Measurements from ENCODE around the gene GPR26.

The GPR26 gene

DNA sequence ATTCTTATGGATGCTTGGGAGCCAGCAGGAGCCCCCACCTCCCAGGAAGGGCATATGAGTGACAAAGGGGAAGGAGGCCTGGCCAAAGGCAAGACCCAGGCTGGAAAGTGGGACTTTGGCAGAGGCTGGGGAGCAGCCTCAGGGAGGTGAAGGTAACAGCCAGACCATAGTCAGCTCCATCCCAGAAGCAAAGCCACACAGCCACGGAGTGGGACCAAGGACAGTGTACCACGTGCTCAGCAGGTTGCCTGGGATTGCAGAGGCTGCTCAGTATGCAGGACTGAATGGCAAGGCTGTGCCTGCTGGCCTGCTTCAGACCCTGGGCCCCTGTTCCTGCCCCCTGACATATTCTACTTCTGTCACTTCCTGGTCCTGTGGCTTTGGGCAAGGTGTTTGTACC is 17.6 kb upstream of the GPR26 start:
- DNase-seq: no peak

DNA sequence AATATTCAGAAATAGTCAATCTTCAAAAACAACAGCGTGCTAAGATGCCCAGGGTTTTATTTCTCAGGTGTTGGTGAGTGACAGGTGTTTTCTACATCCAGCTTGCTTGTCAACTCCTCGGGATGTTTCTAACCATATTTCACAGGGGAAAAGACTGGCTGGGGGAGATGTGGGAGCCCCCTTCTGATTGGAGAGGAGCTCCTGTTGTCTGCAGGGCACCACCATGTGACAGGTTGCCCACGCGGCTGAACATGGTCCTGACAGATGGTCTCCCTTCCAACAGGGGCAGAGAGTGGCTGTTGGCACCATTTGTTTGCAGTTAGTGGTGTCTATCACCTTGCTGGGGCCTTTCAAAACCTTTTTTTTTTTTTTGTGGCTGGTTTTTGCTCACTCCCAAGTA is 16.5 kb upstream of the GPR26 start:
- DNase-seq: no peak

DNA sequence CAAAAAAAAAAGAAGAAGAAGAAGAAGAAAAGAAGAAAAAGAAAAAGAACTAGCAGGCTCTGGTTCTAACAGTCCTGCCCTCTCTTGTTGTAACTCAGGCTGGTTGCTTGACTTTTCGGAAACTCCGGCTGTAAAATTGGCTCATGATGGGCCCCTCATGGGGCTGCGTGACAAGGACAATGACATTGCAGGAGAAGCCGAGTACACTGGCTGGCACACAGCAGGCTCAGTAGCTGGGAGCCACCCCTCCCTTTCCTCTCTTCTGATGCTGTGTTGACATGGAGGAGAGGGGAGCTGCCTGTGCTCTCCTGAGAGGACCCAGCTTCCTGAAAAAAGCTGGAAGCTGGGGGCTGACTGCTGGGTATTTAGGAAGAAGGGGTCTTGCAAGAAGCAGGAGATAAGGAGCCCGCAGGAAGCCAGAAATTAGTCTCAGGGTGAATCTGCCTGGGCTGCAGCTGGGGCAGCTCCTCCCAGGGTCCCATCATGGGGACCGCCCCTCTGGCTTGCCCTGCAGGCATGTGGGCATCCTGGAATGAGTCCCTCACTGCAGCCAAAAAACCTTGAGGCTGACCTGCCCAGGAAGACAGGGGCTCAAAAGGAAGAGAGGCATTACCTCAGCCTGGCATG is 14.6 kb upstream of the GPR26 start:
- no peak for DNase-seq

DNA sequence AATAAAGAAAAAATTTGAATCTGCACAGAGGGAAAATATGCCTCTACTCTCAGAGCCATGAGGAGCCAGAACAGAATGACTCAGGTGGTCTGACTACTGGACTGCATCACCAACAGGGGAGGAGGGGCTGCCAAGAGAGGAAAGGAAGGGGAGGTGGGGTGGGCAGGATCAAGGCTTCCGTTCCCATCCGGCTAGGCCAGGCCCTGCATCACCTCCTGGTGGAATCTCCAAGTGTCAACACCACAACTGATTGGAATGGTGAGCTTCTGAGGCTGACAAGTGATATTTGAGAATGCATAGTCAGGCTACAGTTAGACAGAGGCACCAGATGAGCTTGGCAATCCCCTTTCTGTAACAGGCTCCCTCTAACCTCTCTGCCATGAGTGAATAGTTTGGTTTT is 10.4 kb upstream of the GPR26 start:
- DNase-seq: no peak

DNA sequence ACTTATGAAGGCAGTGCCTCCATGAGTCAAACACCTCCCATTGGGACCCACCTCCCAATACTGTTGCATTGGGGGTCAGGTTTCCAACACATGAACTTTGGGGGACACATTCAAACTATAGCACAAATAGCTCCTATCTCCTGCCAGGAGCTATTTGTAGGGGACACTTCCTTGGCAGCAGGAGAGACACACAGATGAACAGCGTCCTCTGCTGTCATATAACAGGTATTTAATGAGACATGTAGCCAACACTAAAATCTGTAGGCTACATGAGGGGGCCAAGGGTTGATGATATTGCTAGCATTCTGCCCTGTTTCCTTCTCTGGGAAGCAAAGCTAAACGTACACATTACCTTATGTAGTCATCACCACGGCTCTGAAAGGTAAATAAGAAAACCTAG is 2.6 kb upstream of the GPR26 start:
- DNase-seq: no peak

DNA sequence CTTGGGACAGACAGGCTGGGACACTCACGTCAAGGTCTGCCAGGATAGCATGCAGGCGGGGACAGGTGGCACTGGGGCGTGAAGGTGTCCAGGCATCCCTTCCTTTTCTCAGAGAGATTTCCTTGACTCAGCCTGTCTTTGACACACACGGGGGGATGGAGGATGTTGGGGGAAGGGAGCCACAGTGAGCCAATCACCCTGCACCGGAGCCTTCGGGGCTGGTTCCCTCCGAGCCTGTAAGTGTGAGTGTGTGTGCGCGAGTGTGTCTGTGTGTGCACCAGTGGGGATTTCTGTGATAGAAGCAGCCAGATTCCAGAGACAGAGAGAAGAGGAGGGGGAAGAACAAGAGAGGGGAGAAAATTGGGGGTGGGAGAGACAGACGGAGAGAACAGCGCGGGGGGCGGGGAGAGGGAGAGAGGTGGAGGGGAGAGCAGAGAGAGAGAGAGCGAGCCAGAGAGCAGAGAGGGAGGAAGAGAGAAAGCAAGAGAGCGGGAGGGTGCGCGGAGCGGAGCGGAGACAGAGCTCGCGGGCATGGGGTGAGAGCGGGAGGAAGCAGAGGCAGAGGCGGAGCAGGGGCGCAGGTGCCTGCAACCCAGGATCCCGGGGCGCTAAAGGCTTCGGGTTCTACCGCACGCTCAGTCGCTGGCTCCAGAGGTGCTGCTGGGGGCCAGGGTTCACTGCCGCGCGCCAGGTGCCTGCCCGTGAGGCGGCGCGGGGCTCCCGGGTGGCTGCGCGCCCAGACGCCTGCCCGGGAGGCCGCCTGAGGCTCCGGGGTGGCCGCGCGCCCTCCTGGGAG is 466 bp upstream of the GPR26 start:
- DNase-seq: no peak

DNA sequence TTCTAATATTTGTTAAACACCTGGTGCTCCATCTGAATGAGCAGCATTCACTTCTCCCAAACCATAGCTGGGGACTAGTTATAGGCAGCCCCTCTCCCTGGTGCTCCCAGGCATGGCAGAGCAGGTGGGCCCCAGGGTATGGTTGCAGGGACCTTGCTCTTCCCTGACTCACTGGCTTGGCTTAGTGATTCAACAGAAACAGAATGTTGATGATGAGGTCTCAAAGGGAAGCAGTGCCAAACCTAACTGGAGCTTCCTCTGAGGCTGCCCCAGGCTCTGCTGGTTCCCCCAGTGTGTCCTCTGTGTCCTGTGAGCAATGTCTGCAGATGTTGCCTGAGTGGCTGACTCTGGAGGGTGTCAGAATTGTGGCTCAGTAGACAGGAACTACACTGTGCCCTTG is 3.7 kb downstream of the GPR26 start:
- DNase-seq: no peak

DNA sequence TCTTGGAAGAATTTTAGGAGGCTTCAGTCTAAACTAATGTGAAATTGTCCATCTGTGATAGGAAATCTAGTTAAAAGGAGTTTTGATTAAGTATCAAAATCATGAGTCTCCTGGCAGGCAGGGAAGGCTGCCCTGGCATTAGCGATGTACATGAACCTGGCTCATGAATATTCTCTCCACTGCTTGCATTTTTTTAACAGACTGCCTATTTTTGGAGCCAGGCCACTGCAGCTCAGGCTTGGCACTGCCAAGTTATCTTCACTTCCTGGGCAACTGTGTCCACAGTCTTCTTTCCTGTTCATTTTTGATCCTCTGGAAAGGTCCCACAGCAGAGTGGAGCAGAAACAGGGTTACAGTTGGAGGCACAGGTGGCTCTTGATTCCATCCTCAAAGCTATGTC is 7.0 kb downstream of the GPR26 start:
- no peak for DNase-seq

DNA sequence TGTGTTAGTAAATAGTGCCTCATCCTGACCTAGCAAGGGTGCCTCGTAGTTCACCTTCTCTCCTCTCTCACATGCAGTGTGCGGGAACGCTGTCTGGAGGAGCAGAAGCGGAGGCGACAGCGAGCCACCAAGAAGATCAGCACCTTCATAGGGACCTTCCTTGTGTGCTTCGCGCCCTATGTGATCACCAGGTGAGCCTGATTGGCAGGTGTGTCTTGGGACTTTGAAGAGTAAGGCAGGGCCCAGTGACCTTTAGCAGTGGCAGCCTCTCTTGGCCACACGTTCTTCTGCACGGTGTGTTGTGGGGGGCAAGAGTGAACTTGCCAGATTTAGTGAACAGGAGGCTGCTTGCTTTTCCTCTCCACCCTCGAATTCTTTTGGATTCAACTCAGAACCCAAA is 8.6 kb downstream of the GPR26 start:
- DNase-seq: no peak

DNA sequence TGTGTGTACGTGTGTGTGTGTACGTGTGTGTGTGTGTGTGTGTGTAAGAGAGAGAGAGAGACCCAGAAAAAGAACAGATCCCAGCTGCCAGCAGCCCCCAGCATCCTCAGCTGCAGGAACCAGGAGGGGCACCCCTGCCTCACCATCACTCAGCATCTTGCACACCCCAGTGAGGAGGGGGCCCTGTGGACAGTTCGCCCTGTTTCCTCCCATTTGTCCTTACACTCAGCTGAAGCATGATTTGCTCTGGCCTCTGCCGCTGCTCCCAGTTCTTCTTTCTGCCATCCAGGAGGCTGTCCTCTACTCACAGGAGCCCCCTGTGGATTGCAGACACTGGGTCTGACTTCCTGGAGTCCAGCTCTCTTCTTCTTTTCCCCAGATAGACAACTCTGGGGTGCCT is 9.7 kb downstream of the GPR26 start:
- no peak for DNase-seq

DNA sequence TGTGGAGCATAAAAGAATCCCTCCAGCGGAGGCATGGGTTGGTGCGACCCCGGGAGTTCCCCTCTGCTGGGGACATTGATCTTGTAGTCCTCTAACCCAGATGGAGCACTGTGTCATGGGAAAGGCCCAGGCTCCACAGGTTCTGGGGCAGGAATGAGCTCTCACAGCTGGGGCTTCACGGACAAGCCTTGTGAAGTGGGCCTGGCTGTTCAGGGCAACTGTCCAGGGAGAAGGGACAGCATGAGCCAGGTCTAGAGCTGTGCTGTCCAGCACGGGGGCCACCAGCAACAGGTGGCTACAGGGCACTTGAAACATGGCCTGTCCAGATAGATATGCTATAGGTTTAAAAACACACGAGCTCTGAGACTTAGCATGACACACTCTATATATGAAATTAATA is 11.4 kb downstream of the GPR26 start:
- no peak for DNase-seq

DNA sequence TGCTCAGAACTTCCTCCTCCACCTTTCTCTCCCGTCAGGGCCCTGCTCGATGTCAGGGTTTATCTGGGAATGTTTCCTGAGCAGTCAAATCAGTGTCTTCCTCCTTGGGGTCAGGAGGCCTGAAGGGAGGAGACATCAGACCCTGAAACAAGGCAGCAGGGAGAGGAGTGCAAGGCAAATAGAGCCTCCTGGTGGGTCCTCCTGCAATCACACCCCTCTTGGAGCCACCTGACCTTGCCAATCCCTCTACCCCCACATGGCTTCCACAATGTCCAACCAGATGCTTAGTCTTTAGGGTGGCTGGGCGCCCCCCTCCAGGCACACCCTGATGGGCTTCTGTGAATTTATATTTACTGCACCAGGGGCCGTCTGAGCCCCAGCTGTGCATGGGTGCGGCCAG is 12.2 kb downstream of the GPR26 start:
- no peak for DNase-seq

DNA sequence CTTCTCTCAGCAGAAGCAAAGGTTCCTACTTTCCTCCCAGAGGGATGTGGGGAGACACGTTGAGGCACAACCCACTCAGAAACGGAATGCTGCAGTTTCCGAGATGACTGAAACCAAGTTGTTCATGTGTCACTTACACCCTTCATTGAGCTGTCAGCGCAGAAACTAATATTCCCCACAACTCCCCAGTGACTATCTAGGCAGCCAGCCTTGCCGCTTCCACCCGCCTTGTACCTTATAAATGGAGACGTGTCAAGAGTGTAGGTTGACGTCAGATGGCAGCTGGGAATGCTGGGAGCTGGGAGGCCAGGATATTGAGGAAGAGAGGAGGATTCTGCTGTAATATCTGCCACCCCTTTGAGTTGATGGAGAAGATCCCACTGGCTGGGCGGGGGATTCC is 15.1 kb downstream of the GPR26 start:
- DNase-seq: no peak

DNA sequence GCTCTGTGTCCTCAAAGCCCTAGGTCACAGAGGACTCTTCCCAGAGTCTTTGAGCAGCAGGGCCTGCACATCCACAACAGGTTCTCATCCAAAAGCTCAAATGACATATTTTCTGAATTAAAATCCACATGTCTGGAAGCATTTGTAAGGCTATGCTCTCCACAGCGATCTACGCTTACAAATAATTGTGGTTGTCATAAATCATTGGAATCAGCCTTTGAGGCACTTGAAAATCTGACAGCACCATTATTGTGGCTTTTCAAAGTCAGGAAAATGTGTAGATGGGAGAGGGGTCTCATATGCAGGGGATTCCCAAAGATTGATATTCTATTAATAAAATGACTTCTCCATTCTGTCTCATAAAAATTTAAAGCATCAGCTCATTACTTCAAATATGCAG is 16.3 kb downstream of the GPR26 start:
- DNase-seq: no peak

DNA sequence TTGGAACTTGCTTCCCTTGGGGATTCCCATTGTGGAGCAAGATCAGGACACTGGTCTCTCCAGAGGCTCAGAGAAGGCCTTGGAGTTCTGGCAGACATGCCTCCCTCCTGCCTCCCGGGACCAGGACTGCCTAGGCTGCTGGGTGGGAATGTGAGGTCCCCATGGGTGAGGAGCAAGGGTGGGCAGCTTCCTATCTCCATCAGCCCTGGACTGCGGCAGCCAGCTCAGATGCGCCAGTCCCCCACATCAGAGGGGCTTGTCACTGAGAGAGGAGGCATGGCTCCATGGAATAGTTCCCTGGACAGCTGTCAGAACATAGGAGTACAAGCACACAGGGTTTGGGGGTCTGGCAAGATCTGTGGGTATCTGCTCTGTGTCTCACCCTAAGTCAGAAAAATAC is 17.3 kb downstream of the GPR26 start:
- DNase-seq: no peak

DNA sequence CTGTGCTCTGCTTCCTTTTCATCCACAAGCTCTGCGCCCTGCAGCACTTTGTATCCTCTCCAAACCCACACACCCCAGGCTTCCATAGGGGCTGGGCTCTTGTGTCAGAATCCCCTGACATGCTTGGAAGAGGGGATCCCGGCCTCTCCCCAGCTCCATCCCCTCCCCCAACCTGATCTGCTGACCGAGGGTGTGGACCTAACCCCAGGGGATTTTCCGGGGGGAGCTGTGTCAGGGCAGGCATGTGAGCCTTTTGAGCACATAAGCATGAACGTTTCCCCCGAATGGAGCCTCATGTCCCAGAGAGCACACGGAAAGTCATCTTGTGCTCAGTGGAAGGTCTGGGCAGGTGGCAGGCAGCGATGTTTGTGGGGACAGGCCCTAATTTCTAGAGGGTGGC is 17.7 kb downstream of the GPR26 start:
- DNase-seq: no peak

DNA sequence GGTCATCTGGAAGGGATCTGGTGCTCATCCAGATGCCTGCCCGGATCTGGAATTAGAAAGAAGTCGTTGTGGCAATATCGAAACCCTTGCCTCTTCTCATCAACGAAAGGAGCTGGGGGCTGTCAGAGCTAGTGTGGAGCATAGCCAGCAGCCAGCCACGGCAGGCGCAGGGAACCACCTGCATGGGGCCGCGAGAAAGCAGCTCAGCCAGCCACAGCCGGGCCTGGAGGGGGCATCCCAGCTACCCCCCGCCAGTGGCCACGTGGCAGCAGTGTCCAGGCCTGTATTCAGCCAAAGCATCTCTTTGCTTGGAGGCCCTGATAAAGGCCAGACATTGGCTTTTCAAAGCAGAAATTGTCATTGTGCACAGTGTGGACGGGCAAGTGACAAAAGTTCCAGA is 19.1 kb downstream of the GPR26 start:
- no peak for DNase-seq

DNA sequence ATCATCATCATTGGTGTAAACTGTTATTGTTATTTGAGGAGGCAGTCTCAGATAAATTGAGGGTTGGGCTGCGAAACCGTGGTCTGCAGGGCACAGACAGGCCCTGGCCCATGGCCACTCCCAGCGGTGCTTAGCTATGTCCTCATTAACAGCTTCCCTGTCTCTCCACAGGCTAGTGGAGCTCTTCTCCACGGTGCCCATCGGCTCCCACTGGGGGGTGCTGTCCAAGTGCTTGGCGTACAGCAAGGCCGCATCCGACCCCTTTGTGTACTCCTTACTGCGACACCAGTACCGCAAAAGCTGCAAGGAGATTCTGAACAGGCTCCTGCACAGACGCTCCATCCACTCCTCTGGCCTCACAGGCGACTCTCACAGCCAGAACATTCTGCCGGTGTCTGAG is 21.6 kb downstream of the GPR26 start:
- no peak for DNase-seq

DNA sequence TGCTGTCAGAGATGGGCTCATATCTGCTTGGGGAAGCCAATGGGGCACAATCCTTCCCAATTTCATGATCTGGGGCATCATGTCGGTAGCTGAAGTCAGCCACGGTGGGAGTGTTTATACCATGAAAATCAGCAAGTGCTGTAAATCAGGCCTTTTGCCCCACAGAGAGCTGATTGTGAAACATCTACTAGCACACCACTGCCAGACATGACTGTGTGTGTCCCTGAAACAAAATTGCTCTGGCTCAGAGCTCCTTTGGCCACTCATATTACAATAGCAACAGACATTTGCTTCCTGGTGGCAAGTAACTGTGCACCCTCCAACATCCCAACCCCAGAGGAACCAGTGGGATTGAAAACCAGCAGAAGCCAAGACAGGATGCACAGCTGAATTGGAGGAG is 23.7 kb downstream of the GPR26 start:
- DNase-seq: no peak

DNA sequence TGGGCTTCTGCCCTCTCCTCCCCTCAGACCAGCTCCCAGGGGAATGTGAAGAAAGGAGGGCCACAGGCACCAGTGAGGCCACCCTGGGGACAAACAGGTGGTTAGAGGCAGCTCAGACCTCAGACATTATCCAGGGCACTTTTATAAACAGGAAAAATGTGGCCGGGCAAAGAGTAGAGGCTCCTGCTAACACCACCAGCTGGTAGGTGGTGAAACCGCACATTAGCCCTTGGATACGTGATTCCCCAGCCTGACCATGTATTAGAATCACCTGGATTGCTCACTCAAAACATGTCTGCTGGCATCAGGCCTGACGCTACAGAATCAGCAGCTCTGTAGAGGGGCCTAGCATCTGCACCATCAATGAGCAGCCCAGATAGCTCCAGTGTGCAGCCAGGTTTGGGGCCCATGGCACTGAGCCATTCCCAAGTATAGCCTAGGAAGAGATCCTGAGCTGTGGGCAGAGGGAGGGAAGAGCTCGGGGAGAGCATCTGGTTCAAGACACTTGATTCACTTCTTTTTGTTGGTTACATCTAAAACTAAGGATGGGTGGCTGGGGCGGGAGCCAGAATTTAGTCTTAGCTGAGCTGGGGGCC is 37.1 kb downstream of the GPR26 start:
- DNase-seq: no peak

DNA sequence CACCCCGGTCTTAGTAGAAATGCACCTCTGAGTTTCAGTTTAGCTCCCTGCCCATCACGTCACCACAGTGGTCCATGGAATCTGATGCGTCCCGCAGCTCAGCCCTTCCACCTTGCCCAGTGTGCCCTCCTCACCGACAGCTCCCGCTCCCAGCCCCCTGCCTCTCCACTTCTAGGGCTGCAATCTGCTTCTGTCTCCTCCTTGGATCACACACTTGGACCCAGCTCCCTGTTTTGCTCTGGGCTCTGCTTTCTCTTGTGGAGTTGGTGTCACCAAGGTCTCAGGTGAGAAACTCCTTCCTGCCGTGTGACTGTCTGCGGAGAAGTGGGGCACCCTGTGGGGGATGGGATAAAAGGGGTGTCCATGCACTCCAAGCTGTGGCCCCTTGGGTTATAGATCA is 37.9 kb downstream of the GPR26 start:
- no peak for DNase-seq

DNA sequence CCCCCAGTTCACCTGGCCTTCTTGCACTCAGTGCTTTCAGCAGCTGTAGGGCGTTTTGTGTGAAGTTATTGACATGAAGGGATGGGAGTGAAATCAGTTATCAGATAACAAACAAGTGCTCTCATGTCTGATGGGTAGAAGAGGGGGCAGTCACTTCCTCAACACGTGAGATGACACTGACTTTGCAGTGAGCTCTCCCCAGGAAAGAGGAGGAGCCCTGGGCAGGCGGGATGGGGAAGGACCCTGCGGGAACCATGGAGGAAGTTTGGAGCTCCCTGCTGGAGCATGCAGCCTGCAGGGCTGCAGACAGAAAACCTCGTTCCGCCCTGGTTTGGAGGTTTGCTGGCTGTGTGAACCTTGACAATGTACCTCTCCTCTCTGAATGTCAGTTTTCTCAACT is 38.7 kb downstream of the GPR26 start:
- no peak for DNase-seq

DNA sequence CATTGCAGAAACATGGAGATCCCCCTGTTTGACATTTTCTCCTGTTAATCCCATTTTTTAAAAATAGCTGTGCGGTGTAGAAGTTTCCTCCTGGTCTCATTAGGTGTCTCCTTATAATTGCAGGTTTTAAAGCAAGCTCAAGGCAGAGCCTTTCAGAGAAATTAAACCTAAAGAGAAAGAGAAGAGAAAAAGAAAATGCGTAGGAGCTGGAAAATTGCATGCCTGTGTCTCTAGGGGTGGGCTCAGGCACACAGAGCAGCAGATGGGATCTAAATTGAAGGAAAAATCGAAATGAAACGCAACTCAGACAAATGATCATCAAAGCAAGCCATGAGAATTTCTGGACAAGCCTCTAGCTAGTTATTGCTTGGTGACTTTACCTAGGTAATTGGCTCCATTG is 40.1 kb downstream of the GPR26 start:
- DNase-seq: no peak

DNA sequence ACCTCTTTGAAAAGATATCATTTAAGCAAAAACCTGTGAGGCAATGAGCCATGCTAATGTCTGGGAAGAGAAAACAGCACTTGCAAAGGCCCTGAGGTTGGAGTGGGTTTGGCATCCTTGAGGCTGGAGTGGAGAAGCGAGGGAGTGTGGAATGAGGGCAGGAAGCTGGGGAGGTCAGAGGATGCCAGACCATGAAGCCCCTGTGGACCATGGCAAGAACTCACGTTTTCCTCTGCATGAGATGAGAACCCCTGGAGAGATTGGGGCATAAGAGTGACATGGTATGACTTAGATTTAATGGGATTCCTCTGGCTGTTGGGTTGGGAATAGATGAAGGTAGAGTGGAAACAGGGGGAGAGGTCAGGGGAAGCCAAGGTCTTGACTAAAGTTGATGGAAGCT is 49.4 kb downstream of the GPR26 start:
- DNase-seq: no peak

DNA sequence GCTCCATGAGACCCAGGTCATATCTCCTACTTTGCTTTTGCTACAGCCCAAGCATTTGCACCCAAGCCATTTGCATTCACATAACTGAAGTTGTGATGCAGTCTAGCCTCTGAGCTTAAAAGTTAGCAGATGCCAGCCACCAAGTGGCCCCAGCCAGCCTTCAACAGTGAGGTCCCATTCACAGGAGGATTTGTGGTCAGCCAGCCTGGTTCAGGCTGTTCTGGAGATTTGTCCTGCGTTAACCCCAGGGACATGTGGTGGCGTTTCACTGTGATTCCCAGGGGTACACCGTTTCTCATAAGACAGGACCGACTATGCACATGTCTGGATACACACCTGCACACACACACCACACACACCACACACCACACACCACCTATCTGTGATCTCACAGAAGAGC is 51.2 kb downstream of the GPR26 start:
- no peak for DNase-seq
